H7 (cell line): ENCODE results near the gene HECTD4. TPM values are rescaled to one million over a fixed set of nuclear protein-coding genes. Genes with fewer than 3 reads are reported as not detected.

Experiments used
- DNase-seq: peaks from one replicate; pipeline ENCODE4 v3.0.0; 2012
- H3K27me3 ChIP-seq: 2 replicates; pipeline ENCODE4 v1.6.0; 2011; ENCODE audit warnings: mild to moderate bottlenecking, low read length; ENCODE audit not compliant: control insufficient read depth, insufficient read depth
- H3K36me3 ChIP-seq: replicated peaks from 2 replicates; pipeline ENCODE4 v1.5.1; 2011; ENCODE audit warnings: low read length; ENCODE audit not compliant: control insufficient read depth, insufficient read depth
- H3K4me3 ChIP-seq: 2 replicates; pipeline ENCODE4 v1.5.1; 2011; ENCODE audit warnings: low read depth, mild to moderate bottlenecking, control low read depth, low read length, moderate library complexity; ENCODE audit not compliant: insufficient read depth
- total RNA-seq: library from RNA; depleted of rRNA; stranded (reverse); fragments of >200 nt; shearing (Covaris generic); gene quantifications from 2 replicates; pipeline ENCODE4 v1.2.3, GENCODE V29; 2014

The HECTD4 gene
- total RNA-seq, 1 experiment from 2014 or later: 7.1 TPM

GRCh38 chr12:112176321-112177010, 205.8 kb downstream of the HECTD4 start:
- Histone ChIP-seq H3K36me3 (peaks cover 7% of the 10 kb centered on the region), H3K27me3 (no peaks in the 10 kb centered on the region), H3K4me3 (no peak overlapping the region)
- DNase-seq: peak; percentile 55

GRCh38 chr12:112175361-112176155, 206.7 kb downstream of the HECTD4 start:
- H3K27me3 ChIP-seq: no peaks in the 10 kb centered on the region
- no peak overlapping the region for H3K4me3 ChIP-seq
- peak; percentile 18 for DNase-seq
- peaks cover 7% of the 10 kb centered on the region for H3K36me3 ChIP-seq

GRCh38 chr12:112172556-112173324, 209.5 kb downstream of the HECTD4 start:
- Histone ChIP-seq H3K4me3 (no peak overlapping the region), H3K27me3 (no peaks in the 10 kb centered on the region), H3K36me3 (peaks cover 2% of the 10 kb centered on the region)
- no peak for DNase-seq

- peak; percentile 37 for DNase-seq
- Histone ChIP-seq H3K27me3 (no peaks in the 10 kb centered on the region), H3K4me3 (no peak overlapping the region), H3K36me3 (peaks cover 2% of the 10 kb centered on the region)
Measured at GRCh38 chr12:112170971-112171596, 211.1 kb downstream of the HECTD4 start.

GRCh38 chr12:112170376-112170775, 211.9 kb downstream of the HECTD4 start:
- H3K4me3 ChIP-seq: no peak overlapping the region
- peak; percentile 82 for DNase-seq
- H3K27me3 ChIP-seq: no peaks in the 10 kb centered on the region
- H3K36me3 ChIP-seq: peaks cover 2% of the 10 kb centered on the region

GRCh38 chr12:112169966-112170365, 212.3 kb downstream of the HECTD4 start:
- Histone ChIP-seq H3K4me3 (no peak overlapping the region), H3K27me3 (no peaks in the 10 kb centered on the region), H3K36me3 (peaks cover 2% of the 10 kb centered on the region)
- no peak for DNase-seq

GRCh38 chr12:112169161-112169872, 212.9 kb downstream of the HECTD4 start:
- peaks cover 2% of the 10 kb centered on the region for H3K36me3 ChIP-seq
- no peaks in the 10 kb centered on the region for H3K27me3 ChIP-seq
- H3K4me3 ChIP-seq: no peak overlapping the region
- DNase-seq: peak; percentile 47

- Histone ChIP-seq H3K4me3 (no peak overlapping the region), H3K27me3 (no peaks in the 10 kb centered on the region), H3K36me3 (peaks cover 2% of the 10 kb centered on the region)
- peak; percentile 40 for DNase-seq
Measured at GRCh38 chr12:112168561-112168971, 213.7 kb downstream of the HECTD4 start.

- Histone ChIP-seq H3K4me3 (no peak overlapping the region), H3K36me3 (peaks cover 3% of the 10 kb centered on the region), H3K27me3 (no peaks in the 10 kb centered on the region)
- DNase-seq: peak; percentile 61
Measured at GRCh38 chr12:112167718-112168525, 214.3 kb downstream of the HECTD4 start.

GRCh38 chr12:112167031-112167461, 215.2 kb downstream of the HECTD4 start:
- Histone ChIP-seq H3K4me3 (no peak overlapping the region), H3K27me3 (no peaks in the 10 kb centered on the region), H3K36me3 (peaks cover 5% of the 10 kb centered on the region)
- DNase-seq: peak; percentile 36

GRCh38 chr12:112166051-112167015, 215.9 kb downstream of the HECTD4 start:
- H3K27me3 ChIP-seq: no peaks in the 10 kb centered on the region

GRCh38 chr12:112165624-112166023, 216.6 kb downstream of the HECTD4 start:
- H3K27me3 ChIP-seq: no peaks in the 10 kb centered on the region
- no peak overlapping the region for H3K4me3 ChIP-seq
- DNase-seq: no peak
- H3K36me3 ChIP-seq: peaks cover 5% of the 10 kb centered on the region

More at GRCh38 chr12:112166051-112167015, 215.9 kb downstream of the HECTD4 start:
- Histone ChIP-seq H3K36me3 (peaks cover 3% of the 10 kb centered on the region), H3K4me3 (no peak overlapping the region)
- peak; percentile 44 for DNase-seq
